ENCODE measurements around the gene MSMP. TPM values are rescaled to one million over a fixed set of nuclear protein-coding genes. Genes with fewer than 3 reads are reported as not detected.

Gene MSMP
- total RNA-seq, 1 experiment from 2014 or later: not detected

DNA sequence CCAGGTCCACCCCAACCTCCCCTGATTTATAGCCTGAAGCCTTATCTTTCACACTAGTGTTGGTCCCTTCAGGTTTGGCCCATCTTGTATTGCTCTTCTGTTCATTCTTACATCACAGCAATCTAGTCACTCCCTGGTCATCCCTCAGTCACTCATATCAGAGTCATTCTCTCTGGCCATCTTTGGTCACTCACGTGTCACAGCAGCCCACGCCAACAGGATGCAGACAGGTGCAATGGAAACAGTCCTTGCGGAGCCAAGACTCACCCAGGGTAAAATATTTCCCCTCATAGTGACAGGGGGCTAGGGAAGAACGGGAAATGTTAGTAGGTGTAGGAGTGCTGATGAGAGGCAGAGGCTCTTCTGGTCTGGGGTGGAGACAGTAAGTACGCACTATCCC is 610 bp downstream of the MSMP start:
- Mint-ChIP-seq H3K9me3 (ENCODE audit: unreplicated experiment) (no peaks in the 10 kb centered on the region), H3K4me3 (ENCODE audit: unreplicated experiment) (no peak overlapping the region), H3K27ac (ENCODE audit: low read depth, unreplicated experiment) (no peak overlapping the region), H3K36me3 (ENCODE audit: insufficient read depth, unreplicated experiment) (peaks cover 32% of the 10 kb centered on the region), H3K4me1 (ENCODE audit: insufficient read depth, unreplicated experiment) (peaks cover 16% of the 10 kb centered on the region), H3K27me3 (ENCODE audit: insufficient read depth, unreplicated experiment) (no peaks in the 10 kb centered on the region)
- no TSS peak for BruUV-seq (replicated peaks)
- ChIA-PET CTCF (interaction anchor here (0.6 to 2.0 kb wide), 5 partner anchors 18 to 669 kb away, joined by 3 to 6 read pairs (median 4); partner anchors contain the start of gene CREB3), POLR2A (no interaction called here)
- DNase-seq (ENCODE audit: unreplicated experiment): no peak
- intact Hi-C loops (cut with micrococcal nuclease): no loop called here
- TF ChIP-seq, protein P1, sequence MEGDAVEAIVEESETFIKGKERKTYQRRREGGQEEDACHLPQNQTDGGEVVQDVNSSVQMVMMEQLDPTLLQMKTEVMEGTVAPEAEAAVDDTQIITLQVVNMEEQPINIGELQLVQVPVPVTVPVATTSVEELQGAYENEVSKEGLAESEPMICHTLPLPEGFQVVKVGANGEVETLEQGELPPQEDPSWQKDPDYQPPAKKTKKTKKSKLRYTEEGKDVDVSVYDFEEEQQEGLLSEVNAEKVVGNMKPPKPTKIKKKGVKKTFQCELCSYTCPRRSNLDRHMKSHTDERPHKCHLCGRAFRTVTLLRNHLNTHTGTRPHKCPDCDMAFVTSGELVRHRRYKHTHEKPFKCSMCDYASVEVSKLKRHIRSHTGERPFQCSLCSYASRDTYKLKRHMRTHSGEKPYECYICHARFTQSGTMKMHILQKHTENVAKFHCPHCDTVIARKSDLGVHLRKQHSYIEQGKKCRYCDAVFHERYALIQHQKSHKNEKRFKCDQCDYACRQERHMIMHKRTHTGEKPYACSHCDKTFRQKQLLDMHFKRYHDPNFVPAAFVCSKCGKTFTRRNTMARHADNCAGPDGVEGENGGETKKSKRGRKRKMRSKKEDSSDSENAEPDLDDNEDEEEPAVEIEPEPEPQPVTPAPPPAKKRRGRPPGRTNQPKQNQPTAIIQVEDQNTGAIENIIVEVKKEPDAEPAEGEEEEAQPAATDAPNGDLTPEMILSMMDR (IDR thresholded peaks at IDR 0.05; ENCODE audit: unreplicated experiment): no peak

- ChIA-PET POLR2A (interaction anchor here (0.7 to 9.6 kb wide), 15 partner anchors 10 to 671 kb away, joined by 3 to 284 read pairs (median 5); partner anchors contain the start of genes ARHGEF39, CCDC107, CREB3 and FANCG), CTCF (interaction anchor here (0.6 to 8.0 kb wide), 3 partner anchors 15 to 104 kb away, joined by 3 to 150 read pairs (median 20); partner anchors contain the start of genes CREB3 and TLN1)
- DNase-seq (ENCODE audit: unreplicated experiment): no peak
- Mint-ChIP-seq H3K27me3 (ENCODE audit: insufficient read depth, unreplicated experiment) (no peaks in the 10 kb centered on the region), H3K4me3 (ENCODE audit: unreplicated experiment) (peak overlapping the region; percentile 94), H3K27ac (ENCODE audit: low read depth, unreplicated experiment) (peak overlapping the region; percentile 85), H3K4me1 (ENCODE audit: insufficient read depth, unreplicated experiment) (peaks cover 31% of the 10 kb centered on the region), H3K36me3 (ENCODE audit: insufficient read depth, unreplicated experiment) (peaks cover 40% of the 10 kb centered on the region), H3K9me3 (ENCODE audit: unreplicated experiment) (no peaks in the 10 kb centered on the region)
- intact Hi-C loops (cut with micrococcal nuclease): no loop called here
- no TSS peak for BruUV-seq (replicated peaks)
- TF ChIP-seq, protein P1 (IDR thresholded peaks at IDR 0.05; ENCODE audit: unreplicated experiment): no peak
Observed at GRCh38 chr9:35750256-35750531, 3.9 kb downstream of the MSMP start.

- H3K36me3 Mint-ChIP-seq (ENCODE audit: insufficient read depth, unreplicated experiment): peaks cover 41% of the 10 kb centered on the region
- peak overlapping the region; percentile 94 for H3K4me3 Mint-ChIP-seq (ENCODE audit: unreplicated experiment)
- ChIA-PET POLR2A (interaction anchor here (0.6 to 9.6 kb wide), 20 partner anchors 10 to 712 kb away, joined by 3 to 284 read pairs (median 5); partner anchors contain the start of genes ARHGEF39, CCDC107, CREB3 and FANCG), CTCF (interaction anchor here (0.6 to 8.0 kb wide), 7 partner anchors 15 to 1123 kb away, joined by 3 to 150 read pairs (median 5); partner anchors contain the start of genes CREB3 and TLN1)
- no peaks in the 10 kb centered on the region for H3K27me3 Mint-ChIP-seq (ENCODE audit: insufficient read depth, unreplicated experiment)
- DNase-seq (ENCODE audit: unreplicated experiment): peak; percentile 40
- H3K27ac Mint-ChIP-seq (ENCODE audit: low read depth, unreplicated experiment): peak overlapping the region; percentile 85
- TF ChIP-seq, protein P1 (IDR thresholded peaks at IDR 0.05; ENCODE audit: unreplicated experiment): no peak
- no TSS peak for BruUV-seq (replicated peaks)
- H3K9me3 Mint-ChIP-seq (ENCODE audit: unreplicated experiment): no peaks in the 10 kb centered on the region
- peaks cover 31% of the 10 kb centered on the region for H3K4me1 Mint-ChIP-seq (ENCODE audit: insufficient read depth, unreplicated experiment)
- intact Hi-C loops (cut with micrococcal nuclease): loop anchor here (1.0 to 5.0 kb wide), 2 partner anchors 16 to 33 kb away; no protein-coding TSS in a partner anchor
Observed at GRCh38 chr9:35749515-35750255, 4.4 kb downstream of the MSMP start.

GRCh38 chr9:35748858-35749514 is 5.1 kb downstream of the MSMP start, which contains the start of the genes GBA2 and RGP1:
Gene GBA2, minus strand, starts transcription at chr9:35749228. Its CDS starts 524 bp downstream, at chr9:35748704.
Gene RGP1, plus strand, starts transcription at chr9:35749287. Its CDS starts 469 bp downstream, at chr9:35749756.
- POLR2A ChIA-PET: interaction anchor here (0.7 to 9.6 kb wide), 32 partner anchors 7 to 670 kb away, joined by 3 to 284 read pairs (median 4); partner anchors contain the start of genes ARHGEF39, CCDC107, CREB3 and FANCG
- peak; percentile 77 for DNase-seq (ENCODE audit: unreplicated experiment)
- peak within 1 kb of the TSS; percentile 85 for H3K27ac Mint-ChIP-seq (ENCODE audit: low read depth, unreplicated experiment)
- TF ChIP-seq, protein P1 (IDR thresholded peaks at IDR 0.05; ENCODE audit: unreplicated experiment): no peak
- no TSS peak for BruUV-seq (replicated peaks)
- H3K9me3 Mint-ChIP-seq (ENCODE audit: unreplicated experiment): no peaks in the 10 kb centered on the region
- intact Hi-C loops (cut with micrococcal nuclease): loop anchor here (1.0 to 5.0 kb wide), 2 partner anchors 16 to 33 kb away; no protein-coding TSS in a partner anchor
- H3K4me1 Mint-ChIP-seq (ENCODE audit: insufficient read depth, unreplicated experiment): peaks cover 31% of the 10 kb centered on the region
- no peaks in the 10 kb centered on the region for H3K27me3 Mint-ChIP-seq (ENCODE audit: insufficient read depth, unreplicated experiment)
- H3K4me3 Mint-ChIP-seq (ENCODE audit: unreplicated experiment): peak within 1 kb of the TSS; percentile 94
- peaks cover 48% of the 10 kb centered on the region for H3K36me3 Mint-ChIP-seq (ENCODE audit: insufficient read depth, unreplicated experiment)
- CTCF ChIA-PET: interaction anchor here (0.6 to 8.0 kb wide), 13 partner anchors 8 to 1124 kb away, joined by 3 to 150 read pairs (median 3); partner anchors contain the start of genes CREB3 and TLN1
